Measurements from ENCODE around the gene CCDC38. TPM values are rescaled to one million over a fixed set of nuclear protein-coding genes. Genes with fewer than 3 reads are reported as not detected.

The CCDC38 gene
- total RNA-seq, 2 experiments from 2014 or later, result 0.11 TPM; not detected in 1

- POLR2A ChIA-PET, result no interaction called here
- H3K9me3 Mint-ChIP-seq, result no peaks in the 10 kb centered on the region
Measured at GRCh38 chr12:95978351-95978750, 35.9 kb upstream of the CCDC38 start.

GRCh38 chr12:95977764-95978305 lies 35.4 kb upstream of the CCDC38 start:
- Mint-ChIP-seq H3K9me3 (no peaks in the 10 kb centered on the region), H3K4me1 (ENCODE audit: low read depth) (no peaks in the 10 kb centered on the region), H3K4me3 (no peak overlapping the region), H3K36me3 (ENCODE audit: low read depth) (no peaks in the 10 kb centered on the region), H3K27ac (no peak overlapping the region), H3K27me3 (no peaks in the 10 kb centered on the region)
- no peaks in the 10 kb centered on the region for H3K9me3 ChIP-seq (ENCODE audit: control insufficient read depth in 1 of 2, insufficient read depth in 1 of 2, low read length in 2 of 2)
- H3K27me3 ChIP-seq (ENCODE audit: control insufficient read depth in 1 of 2, insufficient read depth in 2 of 2, low read length in 2 of 2), result no peaks in the 10 kb centered on the region
- H3K4me3 ChIP-seq (ENCODE audit: low read length), result no peak overlapping the region
- H3K36me3 ChIP-seq (ENCODE audit: insufficient read depth, low read length), result no peaks in the 10 kb centered on the region
- no peaks in the 10 kb centered on the region for H3K4me1 ChIP-seq (ENCODE audit: insufficient read depth, low read length)
- POLR2A ChIA-PET, result no interaction called here
- intact Hi-C loops (cut with DNase I, micrococcal nuclease), result no loop called here
- CTCF ChIA-PET, result no interaction called here
- DNase-seq, result no peak
- no peak overlapping the region for H3K27ac ChIP-seq (ENCODE audit: low read depth in 1 of 2, low read length in 2 of 2)
- no peak for ATAC-seq (ENCODE audit: poor library complexity)
- no peak for TF ChIP-seq CTCF (IDR thresholded peaks at IDR 0.05)

More at GRCh38 chr12:95978351-95978750, 35.9 kb upstream of the CCDC38 start:
- no peaks in the 10 kb centered on the region for H3K27me3 ChIP-seq (ENCODE audit: control insufficient read depth in 1 of 2, insufficient read depth in 2 of 2, low read length in 2 of 2)
- TF ChIP-seq CTCF (IDR thresholded peaks at IDR 0.05), result no peak
- no peaks in the 10 kb centered on the region for H3K36me3 ChIP-seq (ENCODE audit: insufficient read depth, low read length)
- H3K27ac ChIP-seq (ENCODE audit: low read depth in 1 of 2, low read length in 2 of 2), result no peak overlapping the region
- H3K27ac Mint-ChIP-seq, result no peak overlapping the region
- no peaks in the 10 kb centered on the region for H3K4me1 ChIP-seq (ENCODE audit: insufficient read depth, low read length)
- H3K4me3 ChIP-seq (ENCODE audit: low read length), result no peak overlapping the region
- CTCF ChIA-PET, result interaction anchor here (1.3 kb wide), 1 partner anchor 11 kb away, joined by 4 read pairs; no protein-coding TSS in a partner anchor
- H3K4me1 Mint-ChIP-seq (ENCODE audit: low read depth), result no peaks in the 10 kb centered on the region
- H3K27me3 Mint-ChIP-seq, result no peaks in the 10 kb centered on the region
- ATAC-seq (ENCODE audit: poor library complexity) (no peak), DNase-seq (no peak)
- H3K36me3 Mint-ChIP-seq (ENCODE audit: low read depth), result no peaks in the 10 kb centered on the region
- H3K9me3 ChIP-seq (ENCODE audit: control insufficient read depth in 1 of 2, insufficient read depth in 1 of 2, low read length in 2 of 2), result no peaks in the 10 kb centered on the region
- H3K4me3 Mint-ChIP-seq, result no peak overlapping the region
- intact Hi-C loops (cut with DNase I, micrococcal nuclease), result no loop called here

- Mint-ChIP-seq H3K4me1 (ENCODE audit: low read depth) (no peaks in the 10 kb centered on the region), H3K27me3 (no peaks in the 10 kb centered on the region), H3K9me3 (no peaks in the 10 kb centered on the region), H3K4me3 (no peak overlapping the region), H3K27ac (no peak overlapping the region), H3K36me3 (ENCODE audit: low read depth) (no peaks in the 10 kb centered on the region)
- H3K4me1 ChIP-seq (ENCODE audit: insufficient read depth, low read length), result no peaks in the 10 kb centered on the region
- no peak for TF ChIP-seq CTCF (IDR thresholded peaks at IDR 0.05)
- no peak overlapping the region for H3K27ac ChIP-seq (ENCODE audit: low read depth in 1 of 2, low read length in 2 of 2)
- DNase-seq (no peak), ATAC-seq (ENCODE audit: poor library complexity) (no peak)
- CTCF ChIA-PET, result no interaction called here
- no peak overlapping the region for H3K4me3 ChIP-seq (ENCODE audit: low read length)
- intact Hi-C loops (cut with DNase I, micrococcal nuclease), result no loop called here
- no peaks in the 10 kb centered on the region for H3K27me3 ChIP-seq (ENCODE audit: control insufficient read depth in 1 of 2, insufficient read depth in 2 of 2, low read length in 2 of 2)
- POLR2A ChIA-PET, result no interaction called here
- H3K9me3 ChIP-seq (ENCODE audit: control insufficient read depth in 1 of 2, insufficient read depth in 1 of 2, low read length in 2 of 2), result no peaks in the 10 kb centered on the region
- no peaks in the 10 kb centered on the region for H3K36me3 ChIP-seq (ENCODE audit: insufficient read depth, low read length)
Measured at GRCh38 chr12:95976416-95976832, 34.0 kb upstream of the CCDC38 start.

Measured in CD4-positive, alpha-beta T cell (primary cell).